HEK293 (cell line): ENCODE data around the gene RRBP1.

ENCODE experiments used
- CTCF ChIA-PET: fragments of 350-600 bp; formaldehyde crosslinking; extraction: SDS; loops from one replicate; lab custom pipeline; 2021; ENCODE audit warnings: antibody characterized with exemption; lab: Yijun Ruan, JAX
- POLR2A ChIA-PET: fragments of 300-600 bp; formaldehyde crosslinking; extraction: SDS; loops from one replicate; lab custom pipeline; 2020; ENCODE audit warnings: antibody characterized with exemption, inconsistent platforms; lab: Yijun Ruan, JAX
- H3K27ac ChIP-seq: fragments of 200-500 bp; sonication (Bioruptor generic); 2 replicates; pipeline ENCODE4 v1.5.1; 2014; ENCODE audit warnings: low read depth, low read length, control low read depth, inconsistent platforms; ENCODE audit errors: extremely low read depth
- H3K36me3 ChIP-seq, 2 experiments: fragments of 200-500 bp in 1 of 2; sonication (Bioruptor generic) in 1 of 2; 1 replicate in 1 of 2; 2 replicates in 1 of 2; pipeline ENCODE4 v1.5.1; 2014 to 2017; ENCODE audit warnings: inconsistent platforms in 2 of 2, low read length in 2 of 2; ENCODE audit not compliant: control insufficient read depth in 2 of 2, insufficient read depth in 1 of 2
- H3K4me1 ChIP-seq: fragments of 200-500 bp; sonication (Bioruptor generic); 2 replicates; pipeline ENCODE4 v1.5.1; 2014; ENCODE audit warnings: mild to moderate bottlenecking, low read length, inconsistent platforms; ENCODE audit not compliant: control insufficient read depth, insufficient read depth
- H3K4me3 ChIP-seq: 2 replicates; pipeline ENCODE4 v1.5.1; 2011; ENCODE audit warnings: low read depth, mild to moderate bottlenecking, control low read depth, low read length, moderate library complexity
- H3K9me3 ChIP-seq: fragments of 200-500 bp; sonication (Bioruptor generic); 2 replicates; pipeline ENCODE4 v1.5.1; 2014; ENCODE audit warnings: low read depth, low read length, inconsistent platforms; ENCODE audit not compliant: control insufficient read depth, insufficient read depth
- GFI1B ChIP-seq: fragments of 450-650 bp; formaldehyde crosslinking; IDR thresholded peaks from 2 replicates; pipeline ENCODE4 v1.5.1; 2016; ENCODE audit warnings: missing biosample characterization, missing genetic modification characterization
- HIC1 ChIP-seq: fragments of 450-650 bp; formaldehyde crosslinking; IDR thresholded peaks from 2 replicates; pipeline ENCODE4 v1.5.1; 2016; ENCODE audit warnings: missing biosample characterization, missing genetic modification characterization
- IKZF3 ChIP-seq: fragments of 450-650 bp; IDR thresholded peaks from 2 replicates; pipeline ENCODE4 v1.5.0; 2018; ENCODE audit warnings: missing biosample characterization, mild to moderate bottlenecking, missing genetic modification characterization, moderate library complexity
- ZBTB11 ChIP-seq: fragments of 450-650 bp; formaldehyde crosslinking; conservative IDR thresholded peaks from 2 replicates; pipeline ENCODE4 v1.5.1; 2016; ENCODE audit warnings: low read depth, missing biosample characterization, missing genetic modification characterization
- ZNF10 ChIP-seq: fragments of 450-650 bp; formaldehyde crosslinking; IDR thresholded peaks from 2 replicates; pipeline ENCODE4 v1.5.1; 2017; ENCODE audit warnings: missing biosample characterization, missing genetic modification characterization
- ZNF121 ChIP-seq: fragments of 450-650 bp; formaldehyde crosslinking; IDR thresholded peaks from 2 replicates; pipeline ENCODE4 v1.5.1; 2016; ENCODE audit warnings: missing biosample characterization, missing genetic modification characterization
- ZNF146 ChIP-seq: fragments of 450-650 bp; formaldehyde crosslinking; IDR thresholded peaks from 2 replicates; pipeline ENCODE4 v1.5.1; 2016; ENCODE audit warnings: missing biosample characterization, missing genetic modification characterization
- ZNF16 ChIP-seq: fragments of 450-650 bp; formaldehyde crosslinking; IDR thresholded peaks from 2 replicates; pipeline ENCODE4 v1.5.1; 2016; ENCODE audit warnings: low read depth, missing biosample characterization, missing genetic modification characterization
- ZNF174 ChIP-seq: fragments of 450-650 bp; formaldehyde crosslinking; IDR thresholded peaks from 2 replicates; pipeline ENCODE4 v1.5.0; 2017; ENCODE audit warnings: missing biosample characterization, mild to moderate bottlenecking, missing genetic modification characterization
- ZNF221 ChIP-seq: fragments of 450-650 bp; formaldehyde crosslinking; IDR thresholded peaks from 2 replicates; pipeline ENCODE4 v1.5.1; 2017; ENCODE audit warnings: missing biosample characterization, missing genetic modification characterization, borderline replicate concordance
- ZNF266 ChIP-seq: fragments of 450-650 bp; formaldehyde crosslinking; IDR thresholded peaks from 2 replicates; pipeline ENCODE4 v1.5.1; 2016; ENCODE audit warnings: missing biosample characterization, missing genetic modification characterization, low read depth
- ZNF292 ChIP-seq: fragments of 450-650 bp; formaldehyde crosslinking; IDR thresholded peaks from 2 replicates; pipeline ENCODE4 v1.5.1; 2016; ENCODE audit warnings: low read depth, missing biosample characterization, missing genetic modification characterization, borderline replicate concordance
- ZNF394 ChIP-seq: fragments of 450-650 bp; formaldehyde crosslinking; IDR thresholded peaks from 2 replicates; pipeline ENCODE4 v1.5.1; 2016; ENCODE audit warnings: missing biosample characterization, missing genetic modification characterization, mild to moderate bottlenecking, moderate library complexity, borderline replicate concordance
- ZNF416 ChIP-seq: fragments of 450-650 bp; formaldehyde crosslinking; IDR thresholded peaks from 2 replicates; pipeline ENCODE4 v1.5.1; 2016; ENCODE audit warnings: missing biosample characterization, missing genetic modification characterization
- ZNF624 ChIP-seq: fragments of 450-650 bp; formaldehyde crosslinking; IDR thresholded peaks from 2 replicates; pipeline ENCODE4 v1.5.1; 2017; ENCODE audit warnings: missing biosample characterization, missing genetic modification characterization
- ZNF645 ChIP-seq: fragments of 450-650 bp; formaldehyde crosslinking; IDR thresholded peaks from 2 replicates; pipeline ENCODE4; 2016; ENCODE audit warnings: missing biosample characterization, missing genetic modification characterization
- ZNF777 ChIP-seq: fragments of 450-650 bp; formaldehyde crosslinking; IDR thresholded peaks from 2 replicates; pipeline ENCODE4 v1.5.1; 2017; ENCODE audit warnings: missing biosample characterization, missing genetic modification characterization, borderline replicate concordance
- TF ChIP-seq, protein P1 (sequence below): fragments of 450-650 bp; formaldehyde crosslinking; optimal IDR thresholded peaks from 2 replicates; pipeline ENCODE3; 2016; ENCODE audit warnings: missing biosample characterization, mild to moderate bottlenecking, missing genetic modification characterization
- TF ChIP-seq, protein P2 (sequence below): sonication (generic); formaldehyde crosslinking; IDR thresholded peaks from 2 replicates; pipeline ENCODE4 v1.8.1; 2022; ENCODE audit warnings: mild to moderate bottlenecking, moderate library complexity, missing genetic modification reagents
- TF ChIP-seq, protein P3 (sequence below): fragments of 450-650 bp; formaldehyde crosslinking; IDR thresholded peaks from 2 replicates; pipeline ENCODE4 v1.5.1; 2016; ENCODE audit warnings: missing biosample characterization, missing genetic modification characterization, low read depth

Gene RRBP1

DNA sequence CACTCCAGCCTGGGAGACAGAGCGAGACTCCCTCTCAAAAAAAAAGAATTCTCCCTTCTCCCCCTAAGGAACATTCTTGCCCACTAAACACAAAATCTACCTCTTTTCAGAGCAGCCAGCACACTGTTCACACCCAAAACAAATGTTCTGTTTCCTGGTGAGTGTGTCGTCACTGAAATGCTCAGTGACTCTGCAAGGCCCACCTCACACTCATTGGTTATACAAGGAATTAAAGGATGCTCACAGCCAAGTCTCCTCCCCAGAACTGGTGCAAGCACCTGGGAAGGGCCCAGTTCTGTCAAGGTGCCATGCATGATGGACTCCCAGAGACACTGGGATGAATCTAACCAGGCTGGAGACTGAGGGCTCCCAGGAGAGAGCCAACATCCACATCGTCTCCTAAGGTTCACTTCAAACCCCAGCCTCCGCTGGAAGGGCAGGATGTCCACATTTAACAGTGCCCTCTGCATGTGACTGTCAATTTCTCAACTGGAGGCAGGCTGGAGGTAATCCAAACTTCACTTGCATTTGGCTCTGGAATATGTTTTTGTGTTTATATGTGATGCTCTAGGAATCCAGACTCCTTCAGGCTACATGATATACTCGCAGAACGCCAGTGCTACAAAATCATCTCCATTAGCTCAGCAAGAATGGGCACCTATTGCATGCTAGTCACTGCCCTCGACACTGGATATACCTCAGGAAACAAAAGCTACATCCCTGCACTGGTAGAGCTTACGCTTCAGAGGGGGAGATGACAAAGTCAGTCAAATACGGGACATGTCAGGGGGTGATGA lies 7.1 kb downstream of the RRBP1 start:
- peaks cover 0 to 49% of the 10 kb centered on the region in 2 experiments; a peak in 2 of 3 replicates for H3K36me3 ChIP-seq
- no peak overlapping the region for H3K27ac ChIP-seq
- POLR2A ChIA-PET, result interaction anchor here (0.6 to 1.7 kb wide), 2 partner anchors 8 to 62 kb away, joined by 3 to 4 read pairs; partner anchors contain the start of gene RRBP1
- TF ChIP-seq ZNF266 (tag by site-specific recombination) (no peak), ZNF394 (tag by site-specific recombination) (no peak), ZNF10 (tag by site-specific recombination) (no peak), ZNF121 (tag by site-specific recombination) (no peak)
- CTCF ChIA-PET, result no interaction called here
- no peaks in the 10 kb centered on the region for H3K9me3 ChIP-seq
- H3K4me1 ChIP-seq, result 0 out of 2 replicates have a peak, but pooled peaks cover 2% of the 10 kb centered on the region
- no peak overlapping the region for H3K4me3 ChIP-seq

- ChIA-PET POLR2A (interaction anchor here (1.7 kb wide), 1 partner anchor 9 kb away, joined by 3 read pairs; the partner anchor contains the start of gene RRBP1), CTCF (interaction anchor here (1.4 kb wide), 1 partner anchor 18 kb away, joined by 6 read pairs; no protein-coding TSS in a partner anchor)
- H3K4me3 ChIP-seq, result no peak overlapping the region
- no peak overlapping the region for H3K27ac ChIP-seq
- 0 out of 2 replicates have a peak, but pooled peaks cover under 1% of the 10 kb centered on the region for H3K4me1 ChIP-seq
- no peaks in the 10 kb centered on the region for H3K9me3 ChIP-seq
- H3K36me3 ChIP-seq, result peaks cover 0 to 40% of the 10 kb centered on the region in 2 experiments; a peak in 2 of 3 replicates
- TF ChIP-seq ZNF624 (no peak), IKZF3 (tag by site-specific recombination) (no peak), HIC1 (no peak), ZBTB11 (tag by site-specific recombination) (no peak), ZNF416 (tag by site-specific recombination) (no peak), ZNF146 (tag by site-specific recombination) (no peak), ZNF645 (tag by site-specific recombination) (no peak), ZNF174 (tag by site-specific recombination) (no peak), ZNF16 (tag by site-specific recombination) (no peak), ZNF777 (tag by site-specific recombination) (no peak), ZNF292 (no peak), ZNF221 (no peak), GFI1B (no peak)
- TF ChIP-seq, protein P1, sequence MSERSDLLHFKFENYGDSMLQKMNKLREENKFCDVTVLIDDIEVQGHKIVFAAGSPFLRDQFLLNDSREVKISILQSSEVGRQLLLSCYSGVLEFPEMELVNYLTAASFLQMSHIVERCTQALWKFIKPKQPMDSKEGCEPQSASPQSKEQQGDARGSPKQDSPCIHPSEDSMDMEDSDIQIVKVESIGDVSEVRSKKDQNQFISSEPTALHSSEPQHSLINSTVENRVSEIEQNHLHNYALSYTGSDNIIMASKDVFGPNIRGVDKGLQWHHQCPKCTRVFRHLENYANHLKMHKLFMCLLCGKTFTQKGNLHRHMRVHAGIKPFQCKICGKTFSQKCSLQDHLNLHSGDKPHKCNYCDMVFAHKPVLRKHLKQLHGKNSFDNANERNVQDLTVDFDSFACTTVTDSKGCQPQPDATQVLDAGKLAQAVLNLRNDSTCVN, result no peak
- TF ChIP-seq, protein P2, sequence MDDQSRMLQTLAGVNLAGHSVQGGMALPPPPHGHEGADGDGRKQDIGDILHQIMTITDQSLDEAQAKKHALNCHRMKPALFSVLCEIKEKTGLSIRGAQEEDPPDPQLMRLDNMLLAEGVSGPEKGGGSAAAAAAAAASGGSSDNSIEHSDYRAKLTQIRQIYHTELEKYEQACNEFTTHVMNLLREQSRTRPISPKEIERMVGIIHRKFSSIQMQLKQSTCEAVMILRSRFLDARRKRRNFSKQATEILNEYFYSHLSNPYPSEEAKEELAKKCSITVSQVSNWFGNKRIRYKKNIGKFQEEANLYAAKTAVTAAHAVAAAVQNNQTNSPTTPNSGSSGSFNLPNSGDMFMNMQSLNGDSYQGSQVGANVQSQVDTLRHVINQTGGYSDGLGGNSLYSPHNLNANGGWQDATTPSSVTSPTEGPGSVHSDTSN (CRISPR knock-in tag), result no peak
- TF ChIP-seq, protein P3, sequence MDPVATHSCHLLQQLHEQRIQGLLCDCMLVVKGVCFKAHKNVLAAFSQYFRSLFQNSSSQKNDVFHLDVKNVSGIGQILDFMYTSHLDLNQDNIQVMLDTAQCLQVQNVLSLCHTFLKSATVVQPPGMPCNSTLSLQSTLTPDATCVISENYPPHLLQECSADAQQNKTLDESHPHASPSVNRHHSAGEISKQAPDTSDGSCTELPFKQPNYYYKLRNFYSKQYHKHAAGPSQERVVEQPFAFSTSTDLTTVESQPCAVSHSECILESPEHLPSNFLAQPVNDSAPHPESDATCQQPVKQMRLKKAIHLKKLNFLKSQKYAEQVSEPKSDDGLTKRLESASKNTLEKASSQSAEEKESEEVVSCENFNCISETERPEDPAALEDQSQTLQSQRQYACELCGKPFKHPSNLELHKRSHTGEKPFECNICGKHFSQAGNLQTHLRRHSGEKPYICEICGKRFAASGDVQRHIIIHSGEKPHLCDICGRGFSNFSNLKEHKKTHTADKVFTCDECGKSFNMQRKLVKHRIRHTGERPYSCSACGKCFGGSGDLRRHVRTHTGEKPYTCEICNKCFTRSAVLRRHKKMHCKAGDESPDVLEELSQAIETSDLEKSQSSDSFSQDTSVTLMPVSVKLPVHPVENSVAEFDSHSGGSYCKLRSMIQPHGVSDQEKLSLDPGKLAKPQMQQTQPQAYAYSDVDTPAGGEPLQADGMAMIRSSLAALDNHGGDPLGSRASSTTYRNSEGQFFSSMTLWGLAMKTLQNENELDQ (tag by site-specific recombination), result no peak
These were observed 9.0 kb downstream of the RRBP1 start for GRCh38 chr20:17673084-17673483.
